ENCODE measurements around the gene AGBL4.

GRCh38 chr1:48846441-48846840, 1177.3 kb downstream of the AGBL4 start:
- no peak for TF ChIP-seq EZH2 (IDR thresholded peaks at IDR 0.05; ENCODE audit: insufficient read depth, poor library complexity, severe bottlenecking)
- no peak for TF ChIP-seq EZH2phosphoT487 (IDR thresholded peaks at IDR 0.05; ENCODE audit: insufficient read depth, low read depth)

Measured in GM23248 (cell line).